Heart left ventricle (tissue), 16 donors: ENCODE measurements around the gene CLCN3. TPM values are rescaled to one million over a fixed set of nuclear protein-coding genes. Genes with fewer than 3 reads are reported as not detected.

Source experiments
- ATAC-seq, 4 donors: fragments of 200-7000 bp; cut with Tn5 transposase; one replicate each; pipeline ENCODE4 v1.9.1; 2020 to 2022; ENCODE audit warnings: moderate library complexity in 4 of 4, mild to moderate bottlenecking in 3 of 4, moderate number of reproducible peaks in 1 of 4
- DNase-seq, 5 donors: peaks; one replicate each; pipeline ENCODE4 v3.0.0-alpha.2; 2020
- H3K27ac ChIP-seq, 12 donors: fragments of 200-600 bp; sonication (generic) in 4 of 12; one replicate each; pipeline versions ENCODE4 v1.5.0 to v1.8.0; 2016 to 2022; ENCODE audit warnings: mild to moderate bottlenecking in 2 of 12
- H3K27me3 ChIP-seq, 9 donors: fragments of 200-600 bp; sonication (generic) in 2 of 9; one replicate each; pipeline versions ENCODE4 v1.5.1 to v1.8.0; 2016 to 2022; ENCODE audit warnings: mild to moderate bottlenecking in 3 of 9
- H3K36me3 ChIP-seq, 9 donors: fragments of 200-600 bp; sonication (generic) in 2 of 9; one replicate each; pipeline versions ENCODE4 v1.5.0 to v1.8.0; 2018 to 2022; ENCODE audit warnings: mild to moderate bottlenecking in 2 of 9
- H3K4me1 ChIP-seq, 12 donors: fragments of 200-600 bp; sonication (generic) in 4 of 12; one replicate each; pipeline versions ENCODE4 v1.5.0 to v1.8.0; 2016 to 2022; ENCODE audit warnings: mild to moderate bottlenecking in 3 of 12
- H3K4me3 ChIP-seq, 12 donors: fragments of 200-600 bp; sonication (generic) in 4 of 12; one replicate each; pipeline versions ENCODE4 v1.5.0 to v1.8.0; 2017 to 2022; ENCODE audit warnings: mild to moderate bottlenecking in 9 of 12, moderate library complexity in 4 of 12
- H3K9me3 ChIP-seq, 12 donors: fragments of 200-600 bp; sonication (generic) in 4 of 12; one replicate each; pipeline versions ENCODE4 v1.5.0 to v1.8.0; 2016 to 2022; ENCODE audit warnings: mild to moderate bottlenecking in 1 of 12
- POLR2A ChIP-seq, 2 donors: fragments of 450-650 bp; IDR thresholded peaks; one replicate each; pipeline ENCODE4 v1.6.1; 2017; ENCODE audit warnings: antibody characterized with exemption in 2 of 2, mild to moderate bottlenecking in 2 of 2, moderate library complexity in 2 of 2
- WGBS, 4 donors: extraction: QIAGEN DNeasy Blood & Tissue Kit in 2 of 4; methylation state at CpG; one replicate each; pipeline versions ENCODE4 v1.1.5 to v1.1.7; 2013 to 2018; 5-methylcytosine and 5-hydroxymethylcytosine counted together
- intact Hi-C, 10 donors: fragments of 100-400 bp; cut with DNase I; formaldehyde crosslinking; loops; one replicate each; pipeline versions ENCODE4 v1.11.1 to v1.14.2; 2022
- polyA plus RNA-seq, 2 donors: library from polyadenylated mRNA; stranded (reverse); fragments of 200-250 nt; gene quantifications; one replicate each; pipeline ENCODE4 v1.2.3, GENCODE V29; 2013
- total RNA-seq, 9 donors: library from RNA; depleted of rRNA in 2 of 9; stranded (reverse); fragments of >200 nt in 2 of 9; fragmentation: NEBNext Ultra II Directional in 3 of 9; extraction: Animal tissue kit (Norgen Biotek cat#: 25700) in 3 of 9; gene quantifications; one replicate each; pipeline versions ENCODE4 v1.1.0 to v1.2.4, GENCODE V29; 2016 to 2023
- TF ChIP-seq, protein P1 (sequence below), 12 donors: fragments of 200-600 bp; sonication (generic) in 4 of 12; IDR thresholded peaks; one replicate each; pipeline versions ENCODE4 v1.5.0 to v1.8.0; 2018 to 2022; ENCODE audit warnings: antibody characterized with exemption in 12 of 12, mild to moderate bottlenecking in 5 of 12
- donor health status: ischemic (EF 13 %, LVEDD 7.1; RV severe dilation, severe dysfunction).
- donor health status: healthy with polysubstance abuse.
- donor health status: DM: no; HTN: yes; CAD: no.
- donor health status: DM: no; HTN: no; CAD: no.
- donor health status: ischemic (EF 25% LVEDD 6.9; RV normal size, moderate dysfunction).
- donor health status: ischemic (EF 25% LVEDD 5.7; RV mildly dilated, moderate dysfunction).
- donor health status: healthy.
- donor health status: DM: yes; HTN: yes; CAD: no.
- donor health status: ischemic (EF 35%, LVEDD 5.7; RV mildly dilated, moderate dysfunction).
- donor health status: nonischemic (EF 11% LVEDD 7.7; RV severe dilation, severe dysfunction).
- donor health status: DM: yes; HTN: yes; CAD: no.
- donor health status: PGD.
- donor health status: ischemic (EF 29% LVEDD 5.4; RV normal size, mild dysfunction).
- donor health status: nonischemic (EF 23%, LVEDD 6.1; RV moderate dilation, normal function).

Gene CLCN3
- total and polyA plus RNA-seq, 11 donors, result 17.4 to 86.2 (median 57.4) TPM

DNA sequence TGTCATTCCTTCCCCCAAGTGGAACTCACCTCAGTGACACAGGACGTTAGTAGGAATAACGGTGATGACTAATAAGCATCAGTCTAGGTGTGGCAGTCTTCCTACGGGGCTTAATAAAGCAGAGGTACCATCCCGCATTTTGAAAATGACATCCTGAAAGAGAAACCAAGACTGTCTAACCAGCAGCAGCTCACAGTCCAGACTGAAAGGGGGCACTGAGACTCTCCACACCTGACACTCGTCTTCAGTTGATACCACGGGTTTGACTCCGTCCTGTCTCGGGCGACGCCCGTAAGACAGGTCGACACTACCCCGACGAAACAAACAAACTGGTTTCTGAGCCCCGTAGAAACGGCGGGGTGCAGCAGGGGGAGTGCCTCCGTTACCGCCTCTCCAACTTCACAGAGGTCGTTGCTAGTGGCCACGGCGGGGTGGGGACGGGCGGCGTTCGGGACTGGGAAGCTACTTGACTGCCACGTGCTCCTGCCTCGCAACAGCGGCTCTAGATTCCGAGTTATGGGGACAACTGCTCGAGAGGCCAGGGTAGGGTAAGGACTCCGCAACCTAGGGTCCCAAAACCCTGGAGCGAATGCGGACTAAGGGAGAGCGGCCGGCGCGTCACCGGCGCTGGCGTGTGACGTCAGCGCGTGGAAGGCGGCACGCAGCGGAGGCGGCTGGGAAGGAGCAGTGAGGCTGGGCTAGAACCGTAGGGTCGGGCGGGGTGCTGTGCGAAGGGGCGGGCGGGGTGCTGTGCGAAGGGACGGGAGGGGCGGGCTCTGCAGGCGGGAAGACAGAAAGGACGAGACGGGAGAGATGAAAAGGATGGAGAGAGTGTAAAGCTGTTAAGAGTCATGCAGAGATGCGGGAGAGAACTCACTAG, 8.1 kb upstream of the CLCN3 start, which contains the start of gene NEK1:
TSS of gene NEK1 (minus strand) at position 593 of the 880 bp plus-strand sequence. CDS start 9,953 bp downstream, outside the sequence.
- intact Hi-C loops, result loop anchor here (1.0 to 10.0 kb wide), 14 partner anchors 8 to 435 kb away; partner anchors contain the start of genes MFAP3L (in 5 of the 10), HPF1 (in 2 of the 10) and CLCN3 (in 1 of the 10)
- Histone ChIP-seq H3K36me3 (peaks cover 0 to 11% (median 0%) of the 10 kb centered on the region in 9 donors), H3K9me3 (no peaks in the 10 kb centered on the region), H3K27me3 (no peaks in the 10 kb centered on the region), H3K4me3 (peak within 1 kb of the TSS; percentile 71 to 89 (median 82)), H3K4me1 (peaks cover 0 to 25% (median 15%) of the 10 kb centered on the region in 12 donors), H3K27ac (peak within 1 kb of the TSS; percentile 78 to 98 (median 95))
- TF ChIP-seq POLR2A (IDR thresholded peaks at IDR 0.05), result peak in 1 of 2 donors; percentile 90
- TF ChIP-seq, protein P1, sequence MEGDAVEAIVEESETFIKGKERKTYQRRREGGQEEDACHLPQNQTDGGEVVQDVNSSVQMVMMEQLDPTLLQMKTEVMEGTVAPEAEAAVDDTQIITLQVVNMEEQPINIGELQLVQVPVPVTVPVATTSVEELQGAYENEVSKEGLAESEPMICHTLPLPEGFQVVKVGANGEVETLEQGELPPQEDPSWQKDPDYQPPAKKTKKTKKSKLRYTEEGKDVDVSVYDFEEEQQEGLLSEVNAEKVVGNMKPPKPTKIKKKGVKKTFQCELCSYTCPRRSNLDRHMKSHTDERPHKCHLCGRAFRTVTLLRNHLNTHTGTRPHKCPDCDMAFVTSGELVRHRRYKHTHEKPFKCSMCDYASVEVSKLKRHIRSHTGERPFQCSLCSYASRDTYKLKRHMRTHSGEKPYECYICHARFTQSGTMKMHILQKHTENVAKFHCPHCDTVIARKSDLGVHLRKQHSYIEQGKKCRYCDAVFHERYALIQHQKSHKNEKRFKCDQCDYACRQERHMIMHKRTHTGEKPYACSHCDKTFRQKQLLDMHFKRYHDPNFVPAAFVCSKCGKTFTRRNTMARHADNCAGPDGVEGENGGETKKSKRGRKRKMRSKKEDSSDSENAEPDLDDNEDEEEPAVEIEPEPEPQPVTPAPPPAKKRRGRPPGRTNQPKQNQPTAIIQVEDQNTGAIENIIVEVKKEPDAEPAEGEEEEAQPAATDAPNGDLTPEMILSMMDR (IDR thresholded peaks at IDR 0.05), result peak in 1 of 12 donors; percentile 26
- WGBS, 4 donors, result 0% methylated on average over 48 to 61 of the region's 61 CpGs
- peak; percentile 98 to 99 (median 99) for ATAC-seq
- peak; percentile 89 to 94 (median 93) for DNase-seq

DNA sequence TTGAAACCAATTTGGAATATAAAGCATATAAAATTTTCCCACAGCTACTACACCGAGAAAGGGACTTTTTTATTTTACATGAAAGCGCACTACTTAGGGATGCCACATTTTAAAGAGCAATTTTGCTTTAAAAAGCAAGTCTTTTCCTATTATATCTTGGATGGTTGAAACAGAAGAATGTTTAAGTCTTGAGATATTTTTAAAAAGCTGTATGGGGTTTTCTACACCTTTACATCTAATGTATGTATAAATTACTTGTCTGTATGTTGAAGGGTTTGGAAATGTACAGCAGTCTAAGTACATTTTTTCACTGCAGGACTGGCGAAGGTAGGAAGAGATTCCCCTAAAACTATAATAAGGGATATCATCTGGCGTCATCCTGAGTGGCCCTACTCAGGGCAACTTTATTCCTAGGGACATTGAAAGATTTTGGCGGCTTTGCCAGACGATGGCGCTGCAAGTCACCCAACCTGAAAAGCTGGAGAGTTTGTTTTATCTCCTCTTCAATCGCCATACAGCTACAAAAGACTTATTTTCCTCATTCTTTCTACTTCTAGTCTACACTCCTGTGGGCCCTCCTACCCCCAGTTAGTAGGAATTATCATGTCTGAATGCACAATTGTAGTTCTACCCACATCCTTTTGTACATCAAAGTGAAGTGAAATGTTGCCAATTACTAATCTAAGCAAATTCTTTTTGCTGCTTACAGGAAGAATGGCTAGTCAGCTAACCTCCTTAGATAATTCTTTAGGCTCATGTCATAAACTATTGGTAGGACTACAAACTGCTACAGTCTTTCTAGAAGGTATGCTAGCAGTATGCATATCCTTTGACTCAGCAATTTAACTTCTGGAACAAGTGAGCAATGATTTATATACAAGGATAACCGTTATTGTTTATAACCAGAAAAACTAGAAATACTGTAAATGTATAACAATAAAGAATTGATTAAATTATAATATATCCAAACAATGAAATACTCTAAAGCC, 7.2 kb upstream of the CLCN3 start:
- no peaks in the 10 kb centered on the region for H3K27me3 ChIP-seq
- peaks cover 0 to 10% (median 0%) of the 10 kb centered on the region in 9 donors for H3K36me3 ChIP-seq
- peak overlapping the region; percentile 71 to 89 (median 82) for H3K4me3 ChIP-seq
- intact Hi-C loops, result loop anchor here (1.0 to 10.0 kb wide), 14 partner anchors 7 to 434 kb away; partner anchors contain the start of genes MFAP3L (in 5 of the 10), HPF1 (in 2 of the 10) and CLCN3 (in 1 of the 10)
- no peaks in the 10 kb centered on the region for H3K9me3 ChIP-seq
- TF ChIP-seq, protein P1 (IDR thresholded peaks at IDR 0.05), result peak; percentile 50 to 86 (median 69)
- no peak for TF ChIP-seq POLR2A (IDR thresholded peaks at IDR 0.05)
- H3K4me1 ChIP-seq, result peaks cover 0 to 25% (median 15%) of the 10 kb centered on the region in 12 donors
- whole genome bisulfite sequencing, 4 donors, result 7 to 8% (median 7%) methylated on average over 9 of the region's 9 CpGs
- DNase-seq, result peak in 4 of 5 donors; percentile 63 to 74 (median 66)
- peak; percentile 38 to 71 (median 62) for ATAC-seq
- peak overlapping the region; percentile 32 to 98 (median 95) for H3K27ac ChIP-seq

DNA sequence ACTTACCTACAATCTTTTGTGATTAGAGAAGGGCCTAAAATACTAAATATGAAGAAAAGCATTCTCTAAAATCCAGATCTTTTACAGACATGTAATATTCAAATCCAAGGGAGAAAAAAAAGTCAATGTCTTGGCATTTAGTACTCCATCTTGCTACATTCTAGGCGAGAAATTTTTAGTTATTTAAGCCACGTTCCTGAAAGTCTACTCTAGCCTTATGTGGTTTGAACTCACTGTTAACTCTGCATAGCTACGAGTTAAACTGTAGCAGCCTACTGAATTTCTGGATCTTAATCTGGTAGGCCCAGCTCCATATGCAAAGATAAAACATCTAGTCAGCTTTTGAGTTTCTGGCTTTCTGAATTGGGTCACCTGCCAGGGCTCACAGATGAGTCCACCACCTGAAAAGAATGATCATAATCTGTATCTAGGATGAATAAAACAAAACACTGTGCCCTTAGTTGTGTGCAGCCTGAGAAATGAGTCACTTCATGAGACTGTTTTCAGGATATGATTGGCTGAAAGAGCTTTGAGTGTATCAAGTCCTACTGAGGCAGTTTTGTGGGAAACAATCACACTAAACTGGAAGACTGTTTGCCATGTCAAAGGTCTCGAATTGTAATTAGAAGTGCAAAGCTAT, 4.8 kb upstream of the CLCN3 start:
- TF ChIP-seq, protein P1 (IDR thresholded peaks at IDR 0.05), result no peak
- TF ChIP-seq POLR2A (IDR thresholded peaks at IDR 0.05), result no peak
- ATAC-seq (no peak), DNase-seq (no peak)
- Histone ChIP-seq H3K4me3 (no peak overlapping the region), H3K27ac (no peak overlapping the region), H3K4me1 (peaks cover 0 to 36% (median 18%) of the 10 kb centered on the region in 12 donors), H3K36me3 (no peaks in the 10 kb centered on the region), H3K27me3 (no peaks in the 10 kb centered on the region), H3K9me3 (no peaks in the 10 kb centered on the region)
- WGBS, 4 donors, result 79 to 86% (median 84%) methylated on average over 4 of the region's 4 CpGs
- intact Hi-C loops, result loop anchor here in 9 of 10 donors (5.0 to 10.0 kb wide), 10 partner anchors 52 to 432 kb away; partner anchors contain the start of gene HPF1 (in 1 of the 9)
